HG03064 (cell line): Measurements from ENCODE around the gene ZSWIM8.

Experiments
- ATAC-seq: cut with Tn5 transposase; IDR thresholded peaks from one replicate; pipeline ENCODE4 v1.9.1; 2021; ENCODE audit warnings: low read depth; ENCODE audit not compliant: unreplicated experiment

ZSWIM8 gene

DNA sequence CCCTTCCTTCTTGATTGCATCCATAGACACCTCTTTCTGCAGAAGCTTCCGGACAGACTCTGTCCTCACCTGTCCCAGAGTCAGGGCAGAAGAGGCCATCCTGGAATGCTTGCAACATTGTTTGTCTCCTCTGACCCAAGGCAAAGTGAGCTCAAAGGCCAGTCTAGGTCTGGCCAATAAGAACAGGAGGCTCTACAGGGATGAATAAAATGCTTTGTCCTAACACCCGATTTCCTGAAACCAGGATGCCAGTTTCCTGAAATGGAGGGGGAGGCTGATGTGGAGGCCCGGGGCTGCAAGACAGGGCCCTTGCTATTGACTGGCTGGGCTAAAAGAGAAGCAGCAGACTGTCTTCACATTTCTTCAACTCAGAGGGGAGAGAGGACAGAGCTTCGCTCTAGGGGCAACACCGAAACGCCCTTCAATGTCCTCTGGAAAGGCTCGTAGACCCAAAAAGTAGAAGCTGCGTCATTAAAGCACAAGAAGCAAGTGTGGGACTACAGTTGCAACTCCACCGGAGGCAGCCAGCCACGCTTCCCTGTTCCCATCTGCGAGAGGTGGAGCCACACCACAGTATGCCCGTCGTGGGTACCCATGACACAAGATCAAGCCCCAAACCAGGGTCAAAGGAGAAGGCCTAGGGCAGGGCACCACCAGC lies 55.1 kb downstream of the ZSWIM8 start:
- ATAC-seq = no peak

DNA sequence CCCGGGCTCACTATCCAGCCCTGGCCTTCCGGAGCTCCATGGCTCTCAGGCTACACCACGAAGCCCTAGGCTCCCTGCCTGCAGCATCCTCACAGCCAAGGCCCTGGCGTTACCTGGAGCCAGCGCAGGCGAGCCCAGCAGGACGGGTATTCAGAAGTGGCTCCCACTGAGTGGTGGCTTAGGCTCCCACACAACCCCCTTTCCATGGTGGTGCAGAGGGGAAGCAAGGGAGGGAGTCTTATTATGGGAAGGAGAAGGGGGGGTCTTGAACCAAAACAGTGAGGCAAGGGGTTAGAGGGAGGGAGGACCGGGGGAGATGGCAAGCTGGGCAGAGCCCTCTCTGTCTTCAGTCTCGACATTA lies 55.6 kb downstream of the ZSWIM8 start:
- ATAC-seq = no peak

DNA sequence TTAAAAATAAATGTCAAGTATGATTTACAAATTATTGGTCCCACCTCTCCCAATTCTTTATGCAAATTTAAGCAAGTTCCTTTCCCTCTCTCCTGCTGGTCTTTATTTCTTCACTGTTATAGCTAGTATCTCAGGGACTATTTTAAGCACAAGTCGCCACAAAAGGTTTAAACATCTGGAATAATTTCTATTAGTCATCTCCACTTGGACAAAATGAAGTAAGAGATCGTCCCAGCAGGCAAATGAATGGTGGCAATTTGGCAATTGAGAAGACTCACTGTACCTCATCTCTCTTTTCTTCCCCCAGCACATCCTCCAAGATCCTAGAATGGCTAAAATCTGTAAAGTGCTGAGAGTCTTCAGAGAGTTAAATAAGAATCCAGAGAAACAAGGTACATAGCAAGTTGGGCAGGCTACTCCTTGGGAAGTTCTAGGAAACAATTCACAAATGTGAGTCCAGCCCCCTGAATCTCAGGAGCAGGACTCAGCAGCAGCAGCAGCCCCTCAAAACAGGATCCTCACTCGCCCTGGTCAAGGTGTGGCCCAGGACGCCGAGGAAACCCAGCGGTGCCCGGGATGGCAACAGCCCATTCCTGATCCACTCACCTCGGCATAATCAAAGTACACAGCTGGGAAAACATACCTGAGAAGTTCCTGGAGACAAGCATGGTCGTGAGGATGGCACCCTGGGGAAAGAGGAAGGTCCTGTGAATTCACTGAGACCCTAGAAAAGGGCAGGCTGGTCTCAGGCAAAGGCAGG lies 56.3 kb downstream of the ZSWIM8 start:
- ATAC-seq = no peak

DNA sequence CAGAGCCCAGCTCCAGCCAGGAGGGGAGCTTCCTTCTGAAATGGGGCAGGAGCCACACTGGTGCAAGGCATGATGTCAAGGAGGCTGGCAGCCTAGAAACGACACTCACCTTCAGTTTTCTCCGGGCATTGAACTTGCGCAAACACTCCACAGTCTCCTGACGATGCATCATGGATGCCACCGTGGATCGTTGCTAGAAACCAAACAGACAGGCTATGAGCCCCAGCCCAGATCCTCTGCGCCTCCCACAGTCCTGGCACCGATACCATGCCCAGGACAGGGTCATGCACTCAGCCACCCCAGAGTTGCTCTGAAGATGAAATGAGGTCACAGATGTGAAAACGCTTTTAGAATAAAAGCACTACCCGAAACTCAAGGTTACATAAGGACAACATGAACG lies 56.9 kb downstream of the ZSWIM8 start:
- ATAC-seq = no peak

DNA sequence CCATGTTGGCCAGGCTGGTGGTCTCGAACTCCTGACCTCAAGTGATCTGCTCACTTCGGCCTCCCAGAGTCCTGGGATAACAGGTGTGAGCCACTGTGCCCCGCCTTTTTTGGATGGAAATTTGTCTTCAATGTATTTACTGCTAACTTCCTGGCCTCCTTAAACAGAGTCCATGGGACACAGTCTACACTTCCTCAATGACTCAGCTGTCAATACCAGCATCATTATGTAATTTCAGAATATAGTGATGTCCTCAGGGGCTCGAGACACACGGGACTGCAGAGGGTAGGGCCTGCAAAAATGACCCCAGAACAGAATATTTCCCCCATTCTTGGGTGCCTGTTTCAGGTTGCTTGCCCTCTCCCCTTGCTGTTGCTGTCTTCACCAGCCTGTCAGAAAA lies 57.9 kb downstream of the ZSWIM8 start:
- ATAC-seq = no peak

DNA sequence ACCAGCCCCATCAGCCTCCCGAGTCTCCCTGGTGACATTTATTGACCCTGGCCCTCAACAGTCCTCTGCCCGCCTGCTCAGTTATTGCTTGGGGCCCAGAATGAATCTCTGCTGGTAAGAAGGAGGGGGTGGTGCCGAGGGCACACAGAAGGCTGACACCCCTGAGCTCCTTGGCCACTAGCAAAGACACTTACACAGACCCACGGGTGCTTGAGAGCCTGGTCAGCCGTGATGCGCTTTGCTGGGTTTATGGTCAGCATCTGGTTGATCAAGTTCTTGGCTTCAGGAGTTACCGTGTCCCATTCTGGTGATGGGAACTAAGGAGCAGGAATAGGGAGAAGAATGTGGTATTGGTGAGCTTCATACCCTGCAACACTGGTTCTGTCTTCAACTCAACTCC lies 61.6 kb downstream of the ZSWIM8 start:
- ATAC-seq = no peak

DNA sequence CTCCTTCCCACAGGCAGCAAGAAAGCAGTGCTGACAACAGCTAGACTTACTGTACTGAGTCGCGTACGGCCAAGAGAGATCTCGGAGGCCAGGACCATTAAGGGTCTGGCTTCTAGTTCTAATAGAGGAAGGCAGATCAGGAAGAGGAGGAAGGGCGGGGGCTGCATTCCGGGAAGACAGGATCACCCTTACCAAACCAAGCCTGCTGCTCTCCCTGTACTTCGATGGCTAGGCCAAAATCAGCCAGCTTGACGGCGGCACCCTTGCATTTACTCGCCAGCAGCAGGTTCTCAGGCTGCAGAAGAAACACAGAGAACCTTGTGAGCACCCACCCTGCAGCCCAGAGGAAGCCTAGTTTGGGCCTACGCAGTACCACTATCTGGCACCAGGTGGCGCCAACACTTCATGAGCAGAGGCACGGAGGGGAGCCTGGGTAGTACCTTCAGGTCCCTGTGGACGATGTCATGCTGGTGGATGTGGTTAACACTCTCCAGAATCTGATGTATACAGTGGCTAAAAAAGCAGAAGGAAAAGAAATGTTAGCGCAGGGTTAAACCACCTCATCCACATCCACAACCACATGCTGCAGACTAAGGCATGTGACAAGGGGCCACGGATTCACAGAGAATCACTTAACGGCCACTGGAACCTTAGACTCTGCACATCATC lies 63.5 kb downstream of the ZSWIM8 start:
- ATAC-seq = peak; percentile 78

DNA sequence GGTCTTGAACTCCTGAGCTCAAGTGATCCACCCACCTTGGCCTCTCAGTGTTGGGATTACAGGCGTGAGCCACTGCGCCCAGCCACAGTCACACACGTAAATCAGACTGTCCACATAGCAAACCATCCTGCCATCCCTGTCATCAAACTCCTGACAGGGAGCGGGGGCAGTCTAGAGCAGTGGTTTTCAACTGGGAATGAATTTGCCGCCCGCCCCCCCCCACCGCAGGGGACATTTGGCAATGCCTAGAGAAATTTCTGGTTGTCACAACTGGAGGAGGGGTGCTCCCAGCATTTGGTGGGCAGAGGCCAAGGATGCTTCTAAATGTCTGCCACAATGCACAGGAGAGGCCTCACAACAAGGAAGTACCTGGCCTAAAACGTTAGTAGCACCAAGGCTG lies 64.8 kb downstream of the ZSWIM8 start:
- ATAC-seq = no peak

DNA sequence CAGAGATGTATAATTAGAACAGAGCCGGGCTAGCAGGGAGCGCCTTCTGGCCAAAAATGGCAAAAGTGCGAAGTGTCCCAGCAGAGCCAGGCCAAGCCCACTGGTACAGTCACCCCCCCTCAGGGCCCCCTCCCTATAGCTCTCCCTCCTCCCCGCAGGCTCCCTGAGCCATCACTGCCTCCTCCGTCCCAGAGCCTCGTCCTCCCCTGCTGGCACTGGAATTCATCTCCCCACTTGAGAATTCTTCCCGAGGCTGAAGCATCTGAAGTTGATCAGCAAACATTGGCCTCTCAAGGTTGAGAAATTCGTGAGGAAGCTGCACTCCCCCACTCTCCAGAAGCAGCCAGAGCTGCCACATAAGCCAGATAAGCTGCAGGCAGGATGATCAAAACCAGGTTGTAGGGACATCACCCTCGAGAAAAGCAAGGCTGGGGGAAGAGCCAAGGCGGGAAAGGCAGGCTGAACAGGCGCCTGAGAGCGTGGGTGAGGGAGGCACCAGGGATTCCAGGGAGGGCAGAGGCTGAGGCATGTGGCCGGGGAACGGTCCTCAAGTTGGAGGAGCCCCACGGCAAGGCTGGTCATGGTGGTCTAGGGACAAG lies 65.6 kb downstream of the ZSWIM8 start:
- ATAC-seq = no peak
